ENCODE data around the gene FOXP1.

GRCh38 chr3:71042759-71043158, 540.8 kb downstream of the FOXP1 start:
- TF ChIP-seq CTCF (IDR thresholded peaks at IDR 0.05; ENCODE audit: poor library complexity), result no peak
- no peak for TF ChIP-seq EZH2 (IDR thresholded peaks at IDR 0.05; ENCODE audit: borderline replicate concordance)
